SK-N-SH treated with all-trans-retinoic acid at 6 μM for 48 hours (cell line): Measurements from ENCODE around the gene SLC4A4.

Source experiments
- CREB5 ChIP-seq: fragments of 250-450 bp; sonication (Bioruptor Pico); IDR thresholded peaks from 2 replicates; pipeline ENCODE4 v1.5.1; 2020; ENCODE audit warnings: low read depth, mild to moderate bottlenecking, moderate library complexity
- CSDC2 ChIP-seq: fragments of 250-450 bp; sonication (Bioruptor Pico); IDR thresholded peaks from 2 replicates; pipeline ENCODE4 v1.5.0; 2020; ENCODE audit warnings: mild to moderate bottlenecking, moderate library complexity
- PATZ1 ChIP-seq: fragments of 250-450 bp; sonication (Bioruptor Pico); IDR thresholded peaks from 2 replicates; pipeline ENCODE4 v1.8.0; 2020; ENCODE audit warnings: mild to moderate bottlenecking, moderate library complexity, borderline replicate concordance
- ZNF565 ChIP-seq: fragments of 450-650 bp; formaldehyde crosslinking; conservative IDR thresholded peaks from 2 replicates; pipeline ENCODE4 v1.5.0; 2020; ENCODE audit warnings: low read depth, mild to moderate bottlenecking, moderate library complexity
- ZNF70 ChIP-seq: fragments of 450-650 bp; formaldehyde crosslinking; IDR thresholded peaks from 2 replicates; pipeline ENCODE4 v1.5.0; 2020; ENCODE audit warnings: mild to moderate bottlenecking, moderate library complexity
- ZNF8 ChIP-seq: fragments of 450-650 bp; formaldehyde crosslinking; IDR thresholded peaks from 2 replicates; pipeline ENCODE4 v1.5.0; 2020; ENCODE audit warnings: mild to moderate bottlenecking, moderate library complexity
- TF ChIP-seq, protein P1 (sequence below): fragments of 250-450 bp; sonication (Bioruptor Pico); IDR thresholded peaks from 2 replicates; pipeline ENCODE4 v1.8.0; 2021; ENCODE audit warnings: low read depth, mild to moderate bottlenecking, moderate library complexity, borderline replicate concordance

- TF ChIP-seq PATZ1 (CRISPR knock-in tag) = no peak
- TF ChIP-seq CREB5 = no peak
- no peak for TF ChIP-seq CSDC2
- no peak for TF ChIP-seq ZNF70 (CRISPR knock-in tag)
- TF ChIP-seq ZNF8 (CRISPR knock-in tag) = no peak
- TF ChIP-seq, protein P1, sequence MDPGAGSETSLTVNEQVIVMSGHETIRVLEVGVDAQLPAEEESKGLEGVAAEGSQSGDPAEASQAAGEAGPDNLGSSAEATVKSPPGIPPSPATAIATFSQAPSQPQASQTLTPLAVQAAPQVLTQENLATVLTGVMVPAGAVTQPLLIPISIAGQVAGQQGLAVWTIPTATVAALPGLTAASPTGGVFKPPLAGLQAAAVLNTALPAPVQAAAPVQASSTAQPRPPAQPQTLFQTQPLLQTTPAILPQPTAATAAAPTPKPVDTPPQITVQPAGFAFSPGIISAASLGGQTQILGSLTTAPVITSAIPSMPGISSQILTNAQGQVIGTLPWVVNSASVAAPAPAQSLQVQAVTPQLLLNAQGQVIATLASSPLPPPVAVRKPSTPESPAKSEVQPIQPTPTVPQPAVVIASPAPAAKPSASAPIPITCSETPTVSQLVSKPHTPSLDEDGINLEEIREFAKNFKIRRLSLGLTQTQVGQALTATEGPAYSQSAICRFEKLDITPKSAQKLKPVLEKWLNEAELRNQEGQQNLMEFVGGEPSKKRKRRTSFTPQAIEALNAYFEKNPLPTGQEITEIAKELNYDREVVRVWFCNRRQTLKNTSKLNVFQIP (CRISPR knock-in tag) = no peak
- no peak for TF ChIP-seq ZNF565 (CRISPR knock-in tag)
Observed at GRCh38 chr4:71300964-71301363, 37.9 kb upstream of the SLC4A4 start.
